HG03139 (cell line): ENCODE results near the gene PRRG4.
"Not testable (repeated sequence)": the region's sequence is repeated elsewhere in the genome, so short reads cannot be mapped to it uniquely, and the experiment has no call there.

Experiments
- ATAC-seq: cut with Tn5 transposase; IDR thresholded peaks from one replicate; pipeline ENCODE4 v1.9.1; 2021; ENCODE audit not compliant: unreplicated experiment

Gene PRRG4

GRCh38 chr11:32830413-32830738 is 649 bp downstream of the PRRG4 start:
- no peak for ATAC-seq

- ATAC-seq, result no peak
Measured at GRCh38 chr11:32830796-32831195, 1.1 kb downstream of the PRRG4 start.

GRCh38 chr11:32831221-32831620 is 1.5 kb downstream of the PRRG4 start:
- ATAC-seq, result no peak

GRCh38 chr11:32833921-32834320 is 4.2 kb downstream of the PRRG4 start:
- ATAC-seq, result no peak

- no peak for ATAC-seq
Measured at GRCh38 chr11:32836946-32837345, 7.2 kb downstream of the PRRG4 start.

GRCh38 chr11:32838505-32839274 is 9.0 kb downstream of the PRRG4 start:
- ATAC-seq, result no peak

- no peak for ATAC-seq
Measured at GRCh38 chr11:32839308-32839707, 9.6 kb downstream of the PRRG4 start.

- ATAC-seq, result no peak
Measured at GRCh38 chr11:32840587-32840986, 10.9 kb downstream of the PRRG4 start.

GRCh38 chr11:32843544-32843943 is 13.8 kb downstream of the PRRG4 start:
- ATAC-seq, result no peak

GRCh38 chr11:32847511-32847910 is 17.8 kb downstream of the PRRG4 start:
- no peak for ATAC-seq

- ATAC-seq, result no peak
Measured at GRCh38 chr11:32849761-32850160, 20.0 kb downstream of the PRRG4 start.

GRCh38 chr11:32851251-32851650 is 21.5 kb downstream of the PRRG4 start:
- no peak for ATAC-seq

GRCh38 chr11:32852207-32852606 is 22.5 kb downstream of the PRRG4 start:
- no peak for ATAC-seq

GRCh38 chr11:32855601-32856000 is 25.9 kb downstream of the PRRG4 start:
- ATAC-seq, result no peak

- no peak for ATAC-seq
Measured at GRCh38 chr11:32858731-32859130, 29.0 kb downstream of the PRRG4 start.

- no peak for ATAC-seq
Measured at GRCh38 chr11:32861850-32862577, 32.3 kb downstream of the PRRG4 start.

- ATAC-seq, result no peak
Measured at GRCh38 chr11:32864555-32864954, 34.8 kb downstream of the PRRG4 start.

GRCh38 chr11:32868752-32869151 is 39.0 kb downstream of the PRRG4 start:
- ATAC-seq, result not testable (repeated sequence)

GRCh38 chr11:32870676-32871075 is 40.9 kb downstream of the PRRG4 start:
- no peak for ATAC-seq

GRCh38 chr11:32874132-32874531 is 44.4 kb downstream of the PRRG4 start:
- ATAC-seq, result no peak

GRCh38 chr11:32881286-32881685 is 51.6 kb downstream of the PRRG4 start:
- no peak for ATAC-seq

GRCh38 chr11:32883421-32883820 is 53.7 kb downstream of the PRRG4 start:
- no peak for ATAC-seq

- no peak for ATAC-seq
Measured at GRCh38 chr11:32884023-32884422, 54.3 kb downstream of the PRRG4 start.
